IMR-90 (cell line): ENCODE measurements around the gene MRPS9. TPM values are rescaled to one million over a fixed set of nuclear protein-coding genes. Genes with fewer than 3 reads are reported as not detected.
A peak's percentile ranks its signal among the peaks of the same experiment; 100 is the strongest.

Experiments used
- ATAC-seq: fragments of 200-7000 bp; cut with Tn5 transposase; 2 replicates; pipeline ENCODE4 v1.9.1; 2020; ENCODE audit warnings: low read depth, mild to moderate bottlenecking, moderate library complexity
- BruUV-seq: library from RNA; stranded (reverse); fragments of 400-500 nt; replicated peaks from 2 replicates; lab custom pipeline; 2021; lab: Mats Ljungman, UMichigan
- CTCF ChIA-PET: fragments of 300-600 bp; formaldehyde crosslinking; extraction: SDS; loops from one replicate; lab custom pipeline; 2021; ENCODE audit warnings: antibody characterized with exemption; lab: Yijun Ruan, JAX
- POLR2A ChIA-PET: fragments of 300-600 bp; sonication (Branson Sonifier 250); formaldehyde crosslinking; loops from one replicate; lab custom pipeline; 2022; ENCODE audit warnings: antibody characterized with exemption; ENCODE audit not compliant: unreplicated experiment; lab: Charles Lee
- DNase-seq: peaks from one replicate; pipeline ENCODE4 v3.0.0; 2013
- H2AFZ ChIP-seq: replicated peaks from 2 replicates; pipeline ENCODE3; 2013; ENCODE audit warnings: low read length, mild to moderate bottlenecking; ENCODE audit not compliant: poor library complexity
- H2AK5ac ChIP-seq: 2 replicates; pipeline ENCODE4 v1.6.1; 2013; ENCODE audit warnings: low read depth, low read length, inconsistent platforms
- H2AK9ac ChIP-seq: replicated peaks from 2 replicates; pipeline ENCODE3; 2013; ENCODE audit warnings: mild to moderate bottlenecking, low read depth, low read length, moderate library complexity; ENCODE audit not compliant: poor library complexity
- H2BK120ac ChIP-seq: 2 replicates; pipeline ENCODE4 v1.6.1; 2013; ENCODE audit warnings: low read depth, low read length, inconsistent platforms
- H2BK15ac ChIP-seq: 3 replicates; pipeline ENCODE4 v1.6.1; 2013; ENCODE audit warnings: low read depth, low read length, inconsistent platforms
- H2BK20ac ChIP-seq: 2 replicates; pipeline ENCODE4 v1.6.1; 2013; ENCODE audit warnings: low read depth, mild to moderate bottlenecking, inconsistent platforms, low read length, moderate library complexity
- H2BK5ac ChIP-seq: 2 replicates; pipeline ENCODE4 v1.6.1; 2013; ENCODE audit warnings: mild to moderate bottlenecking, low read depth, low read length, inconsistent platforms; ENCODE audit not compliant: poor library complexity, severe bottlenecking
- H3K14ac ChIP-seq: replicated peaks from 2 replicates; pipeline ENCODE4 v1.6.1; 2013; ENCODE audit warnings: low read depth, low read length, inconsistent platforms
- H3K18ac ChIP-seq: 2 replicates; pipeline ENCODE4 v1.6.1; 2013; ENCODE audit warnings: low read depth, low read length, control low read depth
- H3K23ac ChIP-seq: 2 replicates; pipeline ENCODE4 v1.6.1; 2013; ENCODE audit warnings: low read depth, low read length, inconsistent platforms
- H3K27ac ChIP-seq: 2 replicates; pipeline ENCODE4 v1.5.1; 2013; ENCODE audit warnings: mild to moderate bottlenecking, control low read depth, low read length; ENCODE audit not compliant: insufficient read depth
- H3K27me3 ChIP-seq: 2 replicates; pipeline ENCODE4 v1.6.1; 2013; ENCODE audit warnings: low read length; ENCODE audit not compliant: control insufficient read depth, insufficient read depth
- H3K36me3 ChIP-seq: 2 replicates; pipeline ENCODE4 v1.6.1; 2013; ENCODE audit warnings: low read length, mixed read lengths; ENCODE audit not compliant: control insufficient read depth, insufficient read depth
- H3K4ac ChIP-seq: 2 replicates; pipeline ENCODE4 v1.6.1; 2013; ENCODE audit warnings: low read depth, low read length, inconsistent platforms
- H3K4me1 ChIP-seq: 2 replicates; pipeline ENCODE4 v1.6.1; 2013; ENCODE audit warnings: low read length, mixed read lengths; ENCODE audit not compliant: control insufficient read depth, insufficient read depth
- H3K4me2 ChIP-seq: 2 replicates; pipeline ENCODE4 v1.6.1; 2013; ENCODE audit warnings: low read depth, mild to moderate bottlenecking, control low read depth, low read length, moderate library complexity
- H3K4me3 ChIP-seq: 2 replicates; pipeline ENCODE4 v1.5.1; 2013; ENCODE audit warnings: low read depth, mild to moderate bottlenecking, control low read depth, low read length, moderate library complexity; ENCODE audit not compliant: insufficient read depth
- H3K56ac ChIP-seq: 2 replicates; pipeline ENCODE4 v1.6.1; 2013; ENCODE audit warnings: low read length, inconsistent platforms; ENCODE audit not compliant: insufficient read depth; ENCODE audit errors: extremely low read depth
- H3K79me1 ChIP-seq, 2 experiments: 2 replicates each; pipeline ENCODE4 v1.6.1; 2013; ENCODE audit warnings: low read length in 2 of 2, inconsistent platforms in 1 of 2, low read depth in 1 of 2
- H3K9ac ChIP-seq: 2 replicates; pipeline ENCODE4 v1.6.1; 2013; ENCODE audit warnings: low read depth, low read length, control low read depth
- H3K9me1 ChIP-seq: 2 replicates; pipeline ENCODE4 v1.6.1; 2013; ENCODE audit warnings: low read length, inconsistent platforms; ENCODE audit not compliant: insufficient read depth
- H3K9me3 ChIP-seq: 2 replicates; pipeline ENCODE4 v1.6.1; 2013; ENCODE audit warnings: low read length; ENCODE audit not compliant: control insufficient read depth, insufficient read depth
- H4K20me1 ChIP-seq: 2 replicates; pipeline ENCODE4 v1.6.1; 2013; ENCODE audit warnings: low read length, inconsistent platforms; ENCODE audit not compliant: insufficient read depth
- H4K5ac ChIP-seq: 2 replicates; pipeline ENCODE4 v1.6.1; 2013; ENCODE audit warnings: mild to moderate bottlenecking, low read depth, low read length, control low read depth
- H4K8ac ChIP-seq, 2 experiments: 2 replicates each; pipeline ENCODE4 v1.6.1; 2013; ENCODE audit warnings: low read depth in 2 of 2, low read length in 2 of 2, control low read depth in 1 of 2, inconsistent platforms in 1 of 2
- H4K91ac ChIP-seq: 2 replicates; pipeline ENCODE4 v1.6.1; 2013; ENCODE audit warnings: low read depth, low read length, inconsistent platforms; ENCODE audit not compliant: insufficient read depth
- BHLHE40 ChIP-seq: fragments of 150-350 bp; IDR thresholded peaks from 2 replicates; pipeline ENCODE4 v1.6.1; 2016; ENCODE audit warnings: mild to moderate bottlenecking, low read depth, low read length
- CEBPB ChIP-seq: IDR thresholded peaks from 2 replicates; pipeline ENCODE4 v1.6.1; 2012; ENCODE audit warnings: low read depth, low read length, improper control_type of control experiment
- CHD1 ChIP-seq: IDR thresholded peaks from 2 replicates; pipeline ENCODE4 v1.6.1; 2012; ENCODE audit warnings: low read depth, low read length, improper control_type of control experiment
- FOS ChIP-seq: fragments of 150-350 bp; IDR thresholded peaks from 2 replicates; pipeline ENCODE4 v1.6.1; 2016; ENCODE audit warnings: low read depth, low read length
- MAFK ChIP-seq: IDR thresholded peaks from 2 replicates; pipeline ENCODE4 v1.6.1; 2012; ENCODE audit warnings: low read depth, low read length, improper control_type of control experiment
- MAZ ChIP-seq: IDR thresholded peaks from 2 replicates; pipeline ENCODE4 v1.6.1; 2012; ENCODE audit warnings: low read depth, mild to moderate bottlenecking, low read length, improper control_type of control experiment, moderate library complexity, borderline replicate concordance
- MXI1 ChIP-seq: IDR thresholded peaks from 2 replicates; pipeline ENCODE4 v1.6.1; 2012; ENCODE audit warnings: low read depth, mild to moderate bottlenecking, low read length, moderate library complexity, borderline replicate concordance
- NFE2L2 ChIP-seq: fragments of 150-350 bp; IDR thresholded peaks from 2 replicates; pipeline ENCODE4 v1.6.1; 2016; ENCODE audit warnings: low read depth, mild to moderate bottlenecking, low read length
- POLR2A ChIP-seq: IDR thresholded peaks from 2 replicates; pipeline ENCODE4 v1.6.1; 2012; ENCODE audit warnings: mild to moderate bottlenecking, low read depth, low read length
- RAD21 ChIP-seq: IDR thresholded peaks from 2 replicates; pipeline ENCODE4 v1.6.1; 2012; ENCODE audit warnings: low read length, improper control_type of control experiment
- RCOR1 ChIP-seq: IDR thresholded peaks from 2 replicates; pipeline ENCODE4 v1.6.1; 2012; ENCODE audit warnings: mild to moderate bottlenecking, low read length, improper control_type of control experiment; ENCODE audit not compliant: insufficient replicate concordance
- RFX5 ChIP-seq: IDR thresholded peaks from 2 replicates; pipeline ENCODE4 v1.8.0; 2012; ENCODE audit warnings: low read depth, mild to moderate bottlenecking, low read length, moderate library complexity
- SMC3 ChIP-seq: fragments of 150-350 bp; IDR thresholded peaks from 2 replicates; pipeline ENCODE4 v1.6.1; 2016; ENCODE audit warnings: low read depth, mild to moderate bottlenecking, antibody characterized with exemption, low read length, moderate library complexity
- WGBS, 2 experiments: methylation state at CpG; one replicate each; pipeline versions ENCODE4 v1.1.5 to v1.1.7; 2013; ENCODE audit warnings: missing lambda C conversion rate in 2 of 2; ENCODE audit not compliant: insufficient read length in 1 of 2; ENCODE audit errors: extremely low coverage in 2 of 2; 5-methylcytosine and 5-hydroxymethylcytosine counted together
- dilution Hi-C: fragments of 300-500 bp; cut with HindIII; formaldehyde crosslinking; loops from one replicate; pipeline ENCODE4 v1.14.3; 2018; ENCODE audit warnings: low sequenced_read_pairs; ENCODE audit not compliant: unreplicated experiment
- in situ Hi-C: fragments of 300-500 bp; cut with MboI; formaldehyde crosslinking; loops from 3 replicates; pipeline ENCODE4 v1.14.3; 2019; ENCODE audit warnings: low sequenced_read_pairs, inconsistent platforms, mixed read lengths
- intact Hi-C: fragments of 100-400 bp; cut with micrococcal nuclease; formaldehyde crosslinking; loops from 2 replicates; pipeline ENCODE4 v1.10.0; 2022
- polyA plus RNA-seq, 3 experiments: library from polyadenylated mRNA; depleted of rRNA; stranded (reverse); fragments of >200 nt; gene quantifications; 2 replicates each; pipeline ENCODE4 v1.2.3, GENCODE V29; 2012; ENCODE audit warnings: low replicate concordance in 1 of 3
- total RNA-seq: library from RNA; depleted of rRNA; stranded (reverse); fragments of >200 nt; gene quantifications from 2 replicates; pipeline ENCODE4 v1.2.3, GENCODE V29; 2012
- TF ChIP-seq, protein P1 (sequence below): conservative IDR thresholded peaks from 2 replicates; pipeline ENCODE4 v1.5.1; 2012; ENCODE audit warnings: mild to moderate bottlenecking, low read depth, low read length, improper control_type of control experiment
- TF ChIP-seq, protein P2 (sequence below): fragments of 150-350 bp; IDR thresholded peaks from 2 replicates; pipeline ENCODE4 v1.6.1; 2017; ENCODE audit warnings: mild to moderate bottlenecking, antibody characterized with exemption, low read length, low read depth
- TF ChIP-seq, protein P3 (sequence below): fragments of 150-350 bp; IDR thresholded peaks from 2 replicates; pipeline ENCODE4 v1.6.1; 2016; ENCODE audit warnings: low read depth, mild to moderate bottlenecking, low read length, moderate library complexity, borderline replicate concordance

The MRPS9 gene
- total and polyA plus RNA-seq, 2 of the 4 experiments (the other 2 are of a cell fraction): 20.6 to 27.7 TPM

- Histone ChIP-seq H2BK15ac (no peak overlapping the region), H3K27ac (no peak overlapping the region), H2AK9ac (no peak overlapping the region), H2BK5ac (no peak overlapping the region), H4K5ac (no peak overlapping the region), H3K18ac (no peak overlapping the region), H3K4me2 (no peak overlapping the region), H3K4me3 (no peak overlapping the region), H3K56ac (no peak overlapping the region), H2AFZ (no peak overlapping the region), H3K9ac (no peak overlapping the region), H2BK120ac (no peak overlapping the region), H3K9me3 (no peaks in the 10 kb centered on the region), H3K27me3 (peaks cover 8% of the 10 kb centered on the region), H4K8ac (no peak overlapping the region), H3K79me1 (no peaks in the 10 kb centered on the region), H2AK5ac (no peak overlapping the region), H3K14ac (no peak overlapping the region), H4K20me1 (no peaks in the 10 kb centered on the region), H3K4me1 (no peaks in the 10 kb centered on the region), H3K23ac (no peak overlapping the region), H3K9me1 (no peaks in the 10 kb centered on the region), H4K91ac (no peak overlapping the region), H3K4ac (no peak overlapping the region), H3K36me3 (no peaks in the 10 kb centered on the region), H2BK20ac (no peak overlapping the region)
- in situ Hi-C loops (no loop called here), intact Hi-C loops (no loop called here), dilution Hi-C loops (no loop called here)
- DNase-seq (peak; percentile 3), ATAC-seq (no peak)
- WGBS, 2 experiments: no CpG with 5 or more reads among the region's 6 CpGs
- ChIA-PET POLR2A (no interaction called here), CTCF (interaction anchor here (0.6 to 1.7 kb wide), 2 partner anchors 118 to 120 kb away, joined by 3 to 4 read pairs; no protein-coding TSS in a partner anchor)
- no peak for TF ChIP-seq SMC3
- no peak for TF ChIP-seq RCOR1
- no peak for TF ChIP-seq CHD1
- no peak for TF ChIP-seq POLR2A
- TF ChIP-seq, protein P1, sequence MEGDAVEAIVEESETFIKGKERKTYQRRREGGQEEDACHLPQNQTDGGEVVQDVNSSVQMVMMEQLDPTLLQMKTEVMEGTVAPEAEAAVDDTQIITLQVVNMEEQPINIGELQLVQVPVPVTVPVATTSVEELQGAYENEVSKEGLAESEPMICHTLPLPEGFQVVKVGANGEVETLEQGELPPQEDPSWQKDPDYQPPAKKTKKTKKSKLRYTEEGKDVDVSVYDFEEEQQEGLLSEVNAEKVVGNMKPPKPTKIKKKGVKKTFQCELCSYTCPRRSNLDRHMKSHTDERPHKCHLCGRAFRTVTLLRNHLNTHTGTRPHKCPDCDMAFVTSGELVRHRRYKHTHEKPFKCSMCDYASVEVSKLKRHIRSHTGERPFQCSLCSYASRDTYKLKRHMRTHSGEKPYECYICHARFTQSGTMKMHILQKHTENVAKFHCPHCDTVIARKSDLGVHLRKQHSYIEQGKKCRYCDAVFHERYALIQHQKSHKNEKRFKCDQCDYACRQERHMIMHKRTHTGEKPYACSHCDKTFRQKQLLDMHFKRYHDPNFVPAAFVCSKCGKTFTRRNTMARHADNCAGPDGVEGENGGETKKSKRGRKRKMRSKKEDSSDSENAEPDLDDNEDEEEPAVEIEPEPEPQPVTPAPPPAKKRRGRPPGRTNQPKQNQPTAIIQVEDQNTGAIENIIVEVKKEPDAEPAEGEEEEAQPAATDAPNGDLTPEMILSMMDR: no peak
- TF ChIP-seq, protein P2, sequence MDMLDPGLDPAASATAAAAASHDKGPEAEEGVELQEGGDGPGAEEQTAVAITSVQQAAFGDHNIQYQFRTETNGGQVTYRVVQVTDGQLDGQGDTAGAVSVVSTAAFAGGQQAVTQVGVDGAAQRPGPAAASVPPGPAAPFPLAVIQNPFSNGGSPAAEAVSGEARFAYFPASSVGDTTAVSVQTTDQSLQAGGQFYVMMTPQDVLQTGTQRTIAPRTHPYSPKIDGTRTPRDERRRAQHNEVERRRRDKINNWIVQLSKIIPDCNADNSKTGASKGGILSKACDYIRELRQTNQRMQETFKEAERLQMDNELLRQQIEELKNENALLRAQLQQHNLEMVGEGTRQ: no peak
- TF ChIP-seq BHLHE40: no peak
- TF ChIP-seq NFE2L2: no peak
- TF ChIP-seq, protein P3, sequence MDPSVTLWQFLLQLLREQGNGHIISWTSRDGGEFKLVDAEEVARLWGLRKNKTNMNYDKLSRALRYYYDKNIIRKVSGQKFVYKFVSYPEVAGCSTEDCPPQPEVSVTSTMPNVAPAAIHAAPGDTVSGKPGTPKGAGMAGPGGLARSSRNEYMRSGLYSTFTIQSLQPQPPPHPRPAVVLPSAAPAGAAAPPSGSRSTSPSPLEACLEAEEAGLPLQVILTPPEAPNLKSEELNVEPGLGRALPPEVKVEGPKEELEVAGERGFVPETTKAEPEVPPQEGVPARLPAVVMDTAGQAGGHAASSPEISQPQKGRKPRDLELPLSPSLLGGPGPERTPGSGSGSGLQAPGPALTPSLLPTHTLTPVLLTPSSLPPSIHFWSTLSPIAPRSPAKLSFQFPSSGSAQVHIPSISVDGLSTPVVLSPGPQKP: no peak
- TF ChIP-seq FOS: no peak
- no peak for TF ChIP-seq RAD21
- no peak for TF ChIP-seq CEBPB
- no peak for TF ChIP-seq MXI1
- TF ChIP-seq MAFK: no peak
- TF ChIP-seq MAZ: no peak
- TF ChIP-seq RFX5: no peak
- BruUV-seq: no TSS peak
Measured at GRCh38 chr2:105117565-105117964, 79.7 kb downstream of the MRPS9 start.
